Vagina (tissue), 2 donors: ENCODE measurements around the gene HPS5. TPM values are rescaled to one million over a fixed set of nuclear protein-coding genes. Genes with fewer than 3 reads are reported as not detected.

Experiments used
- DNase-seq, 2 donors: peaks; one replicate each; pipeline ENCODE4 v3.0.0-alpha.2; 2017; ENCODE audit errors: extremely low spot score in 2 of 2
- H3K27ac ChIP-seq: fragments of 200-600 bp; sonication (generic); one replicate; pipeline ENCODE4 v1.5.1; 2019
- H3K27me3 ChIP-seq: fragments of 200-600 bp; sonication (generic); one replicate; pipeline ENCODE4 v1.5.1; 2019
- H3K36me3 ChIP-seq, 2 donors: fragments of 200-600 bp; sonication (generic); one replicate each; pipeline ENCODE4 v1.5.1; 2017 to 2019
- H3K4me1 ChIP-seq: fragments of 200-600 bp; sonication (generic); one replicate; pipeline ENCODE4 v1.5.1; 2019
- H3K4me3 ChIP-seq, 2 donors: fragments of 200-600 bp; sonication (generic); 1 replicate in 1 of 2; 2 replicates in 1 of 2; pipeline ENCODE4 v1.5.1; 2016 to 2019
- H3K9me3 ChIP-seq: fragments of 200-600 bp; sonication (generic); one replicate; pipeline ENCODE4 v1.5.1; 2019
- POLR2A ChIP-seq, 2 donors: fragments of 450-650 bp; IDR thresholded peaks; one replicate each; pipeline ENCODE4 v1.6.1; 2017; ENCODE audit warnings: antibody characterized with exemption in 2 of 2, mild to moderate bottlenecking in 2 of 2, moderate library complexity in 2 of 2
- POLR2AphosphoS5 ChIP-seq, 2 donors: sonication (generic); formaldehyde crosslinking; IDR thresholded peaks; one replicate each; pipeline ENCODE4 v1.9.0; 2017; ENCODE audit warnings: antibody characterized with exemption in 2 of 2, mild to moderate bottlenecking in 2 of 2, low read depth in 1 of 2; ENCODE audit not compliant: insufficient read depth in 1 of 2
- intact Hi-C: fragments of 100-400 bp; cut with DNase I; formaldehyde crosslinking; loops from one replicate; pipeline ENCODE4 v1.15.1; 2023
- small RNA-seq: library from RNA; depleted of rRNA; stranded (forward); fragments of <200 nt; gene quantifications from one replicate; pipeline ENCODE3, GENCODE V24; 2016
- total RNA-seq: library from RNA; depleted of rRNA; stranded (reverse); fragments of >200 nt; gene quantifications from one replicate; pipeline ENCODE4 v1.2.3, GENCODE V29; 2016
- TF ChIP-seq, protein P1 (sequence below), 3 experiments: fragments of 450-650 bp in 2 of 3; fragments of 200-600 bp in 1 of 3; sonication (generic) in 1 of 3; IDR thresholded peaks; one replicate each; pipeline ENCODE4 v1.5.1; 2017 to 2019; ENCODE audit warnings: antibody characterized with exemption in 3 of 3, mild to moderate bottlenecking in 2 of 3, moderate library complexity in 2 of 3

Gene HPS5
- total RNA-seq, 1 donor from 2014 or later = 17.4 TPM

DNA sequence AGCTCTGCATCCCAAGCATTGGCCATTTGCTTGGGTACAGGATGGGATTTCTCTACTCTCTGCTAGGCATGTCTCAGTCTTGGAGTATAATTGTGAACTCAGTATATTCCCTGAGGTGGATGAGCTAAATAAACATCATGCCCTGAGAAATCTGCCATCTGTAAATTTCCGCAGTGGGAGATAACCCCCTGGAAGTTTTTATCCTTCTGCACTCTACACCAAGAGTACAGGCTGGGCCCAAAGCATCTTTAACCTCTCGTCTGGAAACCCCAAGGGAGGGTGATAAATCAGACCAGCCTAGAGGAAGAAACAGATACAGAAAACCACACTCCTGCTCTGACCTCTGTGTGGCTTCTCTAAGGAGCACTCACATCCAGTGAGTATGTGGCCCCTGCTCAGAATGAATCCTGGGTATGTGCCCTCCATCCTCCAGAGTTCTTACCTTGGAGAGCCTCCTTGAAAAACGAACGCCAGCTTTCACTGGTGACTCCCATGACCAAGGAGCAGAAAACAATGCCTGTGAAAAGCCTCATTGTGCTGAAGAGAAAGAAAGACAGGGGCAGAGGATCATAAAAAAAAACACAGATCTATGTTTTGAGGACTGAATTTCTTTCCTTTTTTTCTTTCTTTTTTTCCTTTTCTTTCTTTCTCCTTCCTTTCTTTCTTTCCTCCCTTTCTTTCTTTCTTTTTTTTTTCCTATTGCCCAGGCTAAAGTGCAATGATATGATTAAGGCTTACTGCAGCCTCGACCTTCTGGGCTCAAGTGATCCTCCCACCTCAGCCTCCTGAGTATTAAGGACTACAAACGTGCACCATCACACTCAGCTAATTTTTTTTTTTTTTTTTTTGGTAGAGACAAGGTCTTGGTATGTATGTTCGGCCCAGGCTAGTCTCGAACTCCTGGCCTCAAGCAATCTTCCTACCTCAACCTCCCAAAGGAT lies 86.3 kb downstream of the HPS5 start:
- Histone ChIP-seq H3K4me1 (no peaks in the 10 kb centered on the region), H3K4me3 (no peak overlapping the region), H3K9me3 (no peaks in the 10 kb centered on the region), H3K36me3 (no peaks in the 10 kb centered on the region), H3K27me3 (no peaks in the 10 kb centered on the region), H3K27ac (no peak overlapping the region)
- no peak for TF ChIP-seq POLR2A (IDR thresholded peaks at IDR 0.05)
- TF ChIP-seq, protein P1, sequence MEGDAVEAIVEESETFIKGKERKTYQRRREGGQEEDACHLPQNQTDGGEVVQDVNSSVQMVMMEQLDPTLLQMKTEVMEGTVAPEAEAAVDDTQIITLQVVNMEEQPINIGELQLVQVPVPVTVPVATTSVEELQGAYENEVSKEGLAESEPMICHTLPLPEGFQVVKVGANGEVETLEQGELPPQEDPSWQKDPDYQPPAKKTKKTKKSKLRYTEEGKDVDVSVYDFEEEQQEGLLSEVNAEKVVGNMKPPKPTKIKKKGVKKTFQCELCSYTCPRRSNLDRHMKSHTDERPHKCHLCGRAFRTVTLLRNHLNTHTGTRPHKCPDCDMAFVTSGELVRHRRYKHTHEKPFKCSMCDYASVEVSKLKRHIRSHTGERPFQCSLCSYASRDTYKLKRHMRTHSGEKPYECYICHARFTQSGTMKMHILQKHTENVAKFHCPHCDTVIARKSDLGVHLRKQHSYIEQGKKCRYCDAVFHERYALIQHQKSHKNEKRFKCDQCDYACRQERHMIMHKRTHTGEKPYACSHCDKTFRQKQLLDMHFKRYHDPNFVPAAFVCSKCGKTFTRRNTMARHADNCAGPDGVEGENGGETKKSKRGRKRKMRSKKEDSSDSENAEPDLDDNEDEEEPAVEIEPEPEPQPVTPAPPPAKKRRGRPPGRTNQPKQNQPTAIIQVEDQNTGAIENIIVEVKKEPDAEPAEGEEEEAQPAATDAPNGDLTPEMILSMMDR (IDR thresholded peaks at IDR 0.05) = no peak
- TF ChIP-seq POLR2AphosphoS5 (IDR thresholded peaks at IDR 0.05; ENCODE audit: insufficient read depth in 1 of 2, low read depth in 1 of 2) = no peak
- intact Hi-C loops = no loop called here
- DNase-seq = no peak

DNA sequence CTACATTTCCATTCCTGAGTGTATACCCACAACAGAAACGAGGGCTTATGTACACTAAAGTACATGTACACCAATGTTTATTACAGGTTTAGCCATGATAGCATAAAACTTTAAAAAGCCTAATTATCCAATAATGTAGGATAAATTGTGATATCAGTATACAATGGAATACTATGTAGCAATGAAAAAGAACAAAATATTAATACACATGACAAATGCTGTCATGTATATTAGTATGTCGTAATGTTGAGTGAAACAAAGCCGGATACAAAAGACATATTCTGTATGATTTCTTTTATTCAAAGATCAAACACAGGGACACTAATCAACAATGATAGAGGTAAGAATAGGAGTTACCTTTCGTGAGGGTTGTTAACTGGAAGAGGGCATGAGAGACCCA lies 88.0 kb downstream of the HPS5 start:
- Histone ChIP-seq H3K36me3 (no peaks in the 10 kb centered on the region), H3K9me3 (no peaks in the 10 kb centered on the region), H3K27ac (no peak overlapping the region), H3K27me3 (no peaks in the 10 kb centered on the region), H3K4me3 (no peak overlapping the region), H3K4me1 (no peaks in the 10 kb centered on the region)
- no peak for DNase-seq
- no peak for TF ChIP-seq POLR2AphosphoS5 (IDR thresholded peaks at IDR 0.05; ENCODE audit: insufficient read depth in 1 of 2, low read depth in 1 of 2)
- TF ChIP-seq, protein P1 (IDR thresholded peaks at IDR 0.05) = no peak
- no peak for TF ChIP-seq POLR2A (IDR thresholded peaks at IDR 0.05)
- intact Hi-C loops = no loop called here

DNA sequence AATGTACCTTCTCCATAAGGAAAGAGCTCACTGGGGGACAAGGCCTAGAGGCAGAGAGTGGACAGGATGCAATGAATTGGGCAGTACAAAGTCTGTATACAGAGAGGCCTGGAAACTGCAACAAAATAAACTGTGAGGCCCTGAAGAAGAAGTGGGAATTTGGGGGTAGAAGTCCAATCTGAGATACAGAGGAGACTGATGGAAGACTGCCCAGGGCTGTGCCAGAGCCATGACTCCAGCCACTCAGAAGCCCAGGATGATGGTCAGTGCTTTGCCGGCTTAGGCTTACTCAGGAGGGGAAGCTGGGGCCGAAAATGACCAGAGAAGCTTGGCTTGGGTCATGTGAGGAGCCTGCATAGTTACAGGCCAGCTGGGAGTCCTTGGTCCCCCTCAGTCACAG lies 91.1 kb downstream of the HPS5 start:
- intact Hi-C loops = no loop called here
- H3K27me3 ChIP-seq = no peaks in the 10 kb centered on the region
- H3K9me3 ChIP-seq = no peaks in the 10 kb centered on the region
- no peaks in the 10 kb centered on the region for H3K4me1 ChIP-seq
- H3K27ac ChIP-seq = no peak overlapping the region
- no peaks in the 10 kb centered on the region for H3K36me3 ChIP-seq
- H3K4me3 ChIP-seq = no peak overlapping the region
- DNase-seq = no peak
- TF ChIP-seq POLR2AphosphoS5 (IDR thresholded peaks at IDR 0.05; ENCODE audit: insufficient read depth in 1 of 2, low read depth in 1 of 2) = no peak
- TF ChIP-seq POLR2A (IDR thresholded peaks at IDR 0.05) = no peak
- TF ChIP-seq, protein P1 (IDR thresholded peaks at IDR 0.05) = no peak

DNA sequence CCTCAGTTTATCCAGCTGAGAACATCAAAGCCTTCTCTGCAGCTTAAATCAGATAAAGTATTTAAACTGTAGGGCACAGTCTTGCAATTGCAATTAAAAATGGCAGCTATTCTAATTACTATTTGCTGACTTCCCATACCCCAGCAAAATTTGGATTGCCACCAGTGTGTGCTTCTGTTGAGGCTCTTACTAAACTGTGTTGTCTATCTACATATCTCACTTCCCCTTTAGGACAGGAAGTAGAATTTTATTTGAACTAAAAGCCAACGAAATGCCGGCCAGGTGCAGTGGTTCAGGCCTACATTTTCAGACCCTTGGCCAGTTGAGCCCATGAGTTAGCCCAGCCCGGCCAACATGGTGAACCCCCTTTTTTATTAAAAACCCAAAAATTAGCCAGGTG lies 92.4 kb downstream of the HPS5 start:
- TF ChIP-seq POLR2A (IDR thresholded peaks at IDR 0.05) (no peak), POLR2AphosphoS5 (IDR thresholded peaks at IDR 0.05; ENCODE audit: insufficient read depth in 1 of 2, low read depth in 1 of 2) (no peak)
- no peak overlapping the region for H3K4me3 ChIP-seq
- no peak for DNase-seq
- no peaks in the 10 kb centered on the region for H3K9me3 ChIP-seq
- H3K4me1 ChIP-seq = no peaks in the 10 kb centered on the region
- no peak overlapping the region for H3K27ac ChIP-seq
- no peaks in the 10 kb centered on the region for H3K27me3 ChIP-seq
- no peaks in the 10 kb centered on the region for H3K36me3 ChIP-seq
- intact Hi-C loops = no loop called here

Small RNAs within 50 kb of the gene (small RNA-seq; reads per million reads assigned to genes)
- gene RNA5SP333 (not detected), gene RNA5SP334 (not detected)

Other genes starting within 250 kb of the HPS5 start
- 15.2 TPM for gene SAAL1, start 216.1 kb downstream of the HPS5 start, total RNA-seq
- not detected for gene MRGPRX3, start 189.6 kb downstream of the HPS5 start, total RNA-seq
- gene MRGPRX4, start 149.3 kb downstream of the HPS5 start, total RNA-seq = not detected
- gene SAA4, start 85.3 kb downstream of the HPS5 start, total RNA-seq = 1.7 TPM
- gene SAA2, start 73.5 kb downstream of the HPS5 start, total RNA-seq = 19.4 TPM
- 60.4 TPM for gene SAA1, start 55.9 kb downstream of the HPS5 start, total RNA-seq
- 64.1 TPM for gene GTF2H1, start 427 bp upstream of the HPS5 start, total RNA-seq
- 461 TPM for gene LDHA, start 72.4 kb upstream of the HPS5 start, total RNA-seq
- gene LDHC, start 90.2 kb upstream of the HPS5 start, total RNA-seq = not detected
- gene LDHAL6A, start 133.7 kb upstream of the HPS5 start, total RNA-seq = not detected
- 46.4 TPM for gene TSG101, start 204.8 kb upstream of the HPS5 start, total RNA-seq